HepG2 (cell line): ENCODE measurements around the gene PNLIPRP1.

Experiments used
- ARHGAP35 ChIP-seq: sonication (generic); formaldehyde crosslinking; IDR thresholded peaks from 2 replicates; pipeline ENCODE4 v1.9.0; 2022; ENCODE audit warnings: mild to moderate bottlenecking, inconsistent platforms, moderate library complexity, missing genetic modification reagents, borderline replicate concordance
- ATF4 ChIP-seq, 2 experiments: fragments of 450-650 bp in 1 of 2; sonication (generic) in 1 of 2; formaldehyde crosslinking; IDR thresholded peaks; 2 replicates each; pipeline versions ENCODE4 v1.5.0 to v1.8.0; 2020 to 2022; ENCODE audit warnings: mild to moderate bottlenecking in 1 of 2, missing genetic modification reagents in 1 of 2
- E2F1 ChIP-seq: sonication (generic); formaldehyde crosslinking; IDR thresholded peaks from 2 replicates; pipeline ENCODE4 v1.5.0; 2020; ENCODE audit warnings: missing genetic modification reagents
- EZH2 ChIP-seq: conservative IDR thresholded peaks from 2 replicates; pipeline ENCODE4 v1.6.1; 2012; ENCODE audit warnings: mild to moderate bottlenecking, low read depth, low read length, moderate library complexity
- RNF2 ChIP-seq: fragments of 450-650 bp; conservative IDR thresholded peaks from 2 replicates; pipeline ENCODE4 v1.6.1; 2016; ENCODE audit warnings: low read depth
- SP1 ChIP-seq, 2 experiments: fragments of 450-650 bp in 1 of 2; sonication (generic) in 1 of 2; formaldehyde crosslinking in 1 of 2; IDR thresholded peaks; 2 replicates each; pipeline versions ENCODE4 v1.4.0 to v1.6.1; 2016 to 2020; ENCODE audit warnings: missing genetic modification reagents in 1 of 2
- THYN1 ChIP-seq: sonication (generic); formaldehyde crosslinking; IDR thresholded peaks from 2 replicates; pipeline ENCODE4 v1.8.1; 2023; ENCODE audit warnings: low read depth, mild to moderate bottlenecking, moderate library complexity, missing genetic modification reagents, borderline replicate concordance
- ZMYM3 ChIP-seq: sonication (generic); formaldehyde crosslinking; IDR thresholded peaks from 2 replicates; pipeline ENCODE4 v1.5.1; 2020; ENCODE audit warnings: mild to moderate bottlenecking, missing genetic modification reagents
- ZNF609 ChIP-seq: sonication (generic); formaldehyde crosslinking; IDR thresholded peaks from 2 replicates; pipeline ENCODE4 v1.4.0; 2020; ENCODE audit warnings: mild to moderate bottlenecking, missing genetic modification reagents, borderline replicate concordance
- ZNF773 ChIP-seq: sonication (generic); formaldehyde crosslinking; IDR thresholded peaks from 2 replicates; pipeline ENCODE4 v1.4.0; 2020; ENCODE audit warnings: missing genetic modification reagents, borderline replicate concordance

GRCh38 chr10:116636385-116636784 is 45.6 kb downstream of the PNLIPRP1 start:
- TF ChIP-seq ZNF773 (CRISPR knock-in tag) (no peak), ZMYM3 (CRISPR knock-in tag) (no peak), RNF2 (no peak), ARHGAP35 (CRISPR knock-in tag) (no peak), SP1 (IDR thresholded peaks at IDR 0.05) (no peak), SP1 (CRISPR knock-in tag; IDR thresholded peaks at IDR 0.05) (no peak), THYN1 (CRISPR knock-in tag) (no peak), EZH2 (no peak), ATF4 (CRISPR knock-in tag; IDR thresholded peaks at IDR 0.05) (no peak), E2F1 (no peak), ZNF609 (no peak)
